ENCODE measurements around the gene EMC10.
"Not testable (repeated sequence)": the region's sequence is repeated elsewhere in the genome, so short reads cannot be mapped to it uniquely, and the experiment has no call there.

- TF ChIP-seq, protein P1, sequence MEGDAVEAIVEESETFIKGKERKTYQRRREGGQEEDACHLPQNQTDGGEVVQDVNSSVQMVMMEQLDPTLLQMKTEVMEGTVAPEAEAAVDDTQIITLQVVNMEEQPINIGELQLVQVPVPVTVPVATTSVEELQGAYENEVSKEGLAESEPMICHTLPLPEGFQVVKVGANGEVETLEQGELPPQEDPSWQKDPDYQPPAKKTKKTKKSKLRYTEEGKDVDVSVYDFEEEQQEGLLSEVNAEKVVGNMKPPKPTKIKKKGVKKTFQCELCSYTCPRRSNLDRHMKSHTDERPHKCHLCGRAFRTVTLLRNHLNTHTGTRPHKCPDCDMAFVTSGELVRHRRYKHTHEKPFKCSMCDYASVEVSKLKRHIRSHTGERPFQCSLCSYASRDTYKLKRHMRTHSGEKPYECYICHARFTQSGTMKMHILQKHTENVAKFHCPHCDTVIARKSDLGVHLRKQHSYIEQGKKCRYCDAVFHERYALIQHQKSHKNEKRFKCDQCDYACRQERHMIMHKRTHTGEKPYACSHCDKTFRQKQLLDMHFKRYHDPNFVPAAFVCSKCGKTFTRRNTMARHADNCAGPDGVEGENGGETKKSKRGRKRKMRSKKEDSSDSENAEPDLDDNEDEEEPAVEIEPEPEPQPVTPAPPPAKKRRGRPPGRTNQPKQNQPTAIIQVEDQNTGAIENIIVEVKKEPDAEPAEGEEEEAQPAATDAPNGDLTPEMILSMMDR (IDR thresholded peaks at IDR 0.05), result not testable (repeated sequence)
- TF ChIP-seq POLR2A (IDR thresholded peaks at IDR 0.05), result not testable (repeated sequence)
These were observed 37.2 kb upstream of the EMC10 start for GRCh38 chr19:50439130-50439529.

Data from prostate gland (tissue), 2 donors.